Neural progenitor cell (in vitro differentiated cells): ENCODE results near the gene F2RL3. TPM values are rescaled to one million over a fixed set of nuclear protein-coding genes. Genes with fewer than 3 reads are reported as not detected.

Experiments
- DNase-seq: peaks from one replicate; pipeline ENCODE4 v3.0.0-alpha.2; 2016; ENCODE audit warnings: low spot score
- H2AFZ ChIP-seq: fragments of 200-600 bp; sonication (generic); replicated peaks from 2 replicates; pipeline ENCODE4 v1.6.1; 2016; ENCODE audit warnings: antibody characterized with exemption
- H3F3A ChIP-seq: fragments of 200-600 bp; sonication (generic); 2 replicates; pipeline ENCODE4 v1.6.1; 2016; ENCODE audit warnings: antibody characterized with exemption, low read depth
- H3K27ac ChIP-seq: fragments of 200-600 bp; sonication (generic); 2 replicates; pipeline ENCODE4 v1.5.1; 2016; ENCODE audit warnings: mild to moderate bottlenecking
- H3K27me3 ChIP-seq: fragments of 200-600 bp; sonication (generic); 2 replicates; pipeline ENCODE4 v1.6.1; 2016; ENCODE audit warnings: mild to moderate bottlenecking, moderate library complexity
- H3K36me3 ChIP-seq: fragments of 200-600 bp; sonication (generic); 2 replicates; pipeline ENCODE4 v1.5.1; 2016
- H3K4me1 ChIP-seq: fragments of 200-600 bp; sonication (generic); 2 replicates; pipeline ENCODE4 v1.6.1; 2016; ENCODE audit warnings: mixed run types
- H3K4me2 ChIP-seq: fragments of 200-600 bp; sonication (generic); 2 replicates; pipeline ENCODE4 v1.6.1; 2016
- H3K4me3 ChIP-seq: fragments of 200-600 bp; sonication (generic); 2 replicates; pipeline ENCODE4 v1.5.1; 2016
- H3K79me2 ChIP-seq: fragments of 200-600 bp; sonication (generic); 2 replicates; pipeline ENCODE4 v1.6.1; 2016; ENCODE audit warnings: low read depth
- H3K9ac ChIP-seq: fragments of 200-600 bp; sonication (generic); 2 replicates; pipeline ENCODE4 v1.6.1; 2016
- H3K9me3 ChIP-seq: fragments of 200-600 bp; sonication (generic); 2 replicates; pipeline ENCODE4 v1.5.1; 2016; ENCODE audit warnings: low read depth
- H4K20me1 ChIP-seq: fragments of 200-600 bp; sonication (generic); 2 replicates; pipeline ENCODE4 v1.6.1; 2016; ENCODE audit warnings: low read depth
- H3K27ac Mint-ChIP-seq: 3 replicates; pipeline ENCODE4 v1.8.0; 2021; ENCODE audit warnings: mixed read lengths
- H3K27me3 Mint-ChIP-seq: 2 replicates; pipeline ENCODE4 v1.8.0; 2022; ENCODE audit warnings: low read depth, mild to moderate bottlenecking, inconsistent platforms, moderate library complexity, mixed read lengths; ENCODE audit not compliant: insufficient read depth
- H3K36me3 Mint-ChIP-seq: 3 replicates; pipeline ENCODE4 v1.8.0; 2021; ENCODE audit warnings: mixed read lengths
- H3K4me1 Mint-ChIP-seq: 3 replicates; pipeline ENCODE4 v1.8.0; 2021; ENCODE audit warnings: mixed read lengths
- H3K4me3 Mint-ChIP-seq: 3 replicates; pipeline ENCODE4 v1.8.0; 2021; ENCODE audit warnings: mild to moderate bottlenecking, moderate library complexity, mixed read lengths
- H3K9me3 Mint-ChIP-seq: 3 replicates; pipeline ENCODE4 v1.8.0; 2020; ENCODE audit warnings: mixed read lengths
- CTCF ChIP-seq: fragments of 200-600 bp; sonication (generic); IDR thresholded peaks from 2 replicates; pipeline ENCODE4 v1.5.1; 2017; ENCODE audit warnings: antibody characterized with exemption, mild to moderate bottlenecking
- EZH2 ChIP-seq: fragments of 200-600 bp; sonication (generic); IDR thresholded peaks from 2 replicates; pipeline ENCODE4 v1.6.1; 2017; ENCODE audit warnings: antibody characterized with exemption, mild to moderate bottlenecking, moderate library complexity
- EZH2phosphoT487 ChIP-seq: fragments of 200-600 bp; sonication (generic); IDR thresholded peaks from 2 replicates; pipeline ENCODE4 v1.6.1; 2017; ENCODE audit warnings: antibody characterized with exemption
- total RNA-seq: library from RNA; depleted of rRNA; stranded (reverse); fragments of >200 nt; gene quantifications from 2 replicates; pipeline ENCODE4 v1.2.3, GENCODE V29; 2015; ENCODE audit warnings: low replicate concordance

F2RL3 gene
- total RNA-seq, 1 donor from 2014 or later = not detected

- Mint-ChIP-seq H3K9me3 (peaks cover 3% of the 10 kb centered on the region), H3K27ac (no peak overlapping the region), H3K36me3 (no peaks in the 10 kb centered on the region), H3K4me3 (no peak overlapping the region), H3K4me1 (peaks cover 8% of the 10 kb centered on the region), H3K27me3 (peaks cover 5% of the 10 kb centered on the region)
- Histone ChIP-seq H3K27ac (no peak overlapping the region), H2AFZ (no peak overlapping the region), H3F3A (no peaks in the 10 kb centered on the region), H3K4me2 (no peak overlapping the region), H3K9ac (no peak overlapping the region), H3K27me3 (no peaks in the 10 kb centered on the region), H3K79me2 (no peaks in the 10 kb centered on the region), H3K9me3 (no peaks in the 10 kb centered on the region), H3K4me3 (no peak overlapping the region), H3K36me3 (no peaks in the 10 kb centered on the region), H3K4me1 (no peaks in the 10 kb centered on the region), H4K20me1 (no peaks in the 10 kb centered on the region)
- TF ChIP-seq CTCF (no peak), EZH2 (no peak), EZH2phosphoT487 (no peak)
- no peak for DNase-seq
Measured at GRCh38 chr19:16889366-16889882, 625 bp downstream of the F2RL3 start.

GRCh38 chr19:16889883-16890460 lies 1.2 kb downstream of the F2RL3 start:
- Histone ChIP-seq H3K9ac (no peak overlapping the region), H3K4me1 (no peaks in the 10 kb centered on the region), H3K79me2 (no peaks in the 10 kb centered on the region), H3K36me3 (no peaks in the 10 kb centered on the region), H3F3A (no peaks in the 10 kb centered on the region), H3K4me3 (no peak overlapping the region), H3K27me3 (no peaks in the 10 kb centered on the region), H3K27ac (no peak overlapping the region), H3K9me3 (no peaks in the 10 kb centered on the region), H2AFZ (no peak overlapping the region), H4K20me1 (no peaks in the 10 kb centered on the region), H3K4me2 (no peak overlapping the region)
- no peaks in the 10 kb centered on the region for H3K36me3 Mint-ChIP-seq
- no peak overlapping the region for H3K27ac Mint-ChIP-seq
- no peak for DNase-seq
- peaks cover 5% of the 10 kb centered on the region for H3K27me3 Mint-ChIP-seq
- peak overlapping the region; percentile 33 for H3K4me3 Mint-ChIP-seq
- TF ChIP-seq EZH2phosphoT487 (no peak), CTCF (no peak), EZH2 (no peak)
- H3K9me3 Mint-ChIP-seq = peaks cover 3% of the 10 kb centered on the region
- peaks cover 8% of the 10 kb centered on the region for H3K4me1 Mint-ChIP-seq

GRCh38 chr19:16890461-16891184 lies 1.8 kb downstream of the F2RL3 start:
- Histone ChIP-seq H3K4me1 (no peaks in the 10 kb centered on the region), H3K9me3 (no peaks in the 10 kb centered on the region), H3K79me2 (no peaks in the 10 kb centered on the region), H3K27ac (no peak overlapping the region), H3K4me3 (no peak overlapping the region), H3F3A (peaks cover 4% of the 10 kb centered on the region), H3K36me3 (no peaks in the 10 kb centered on the region), H3K4me2 (no peak overlapping the region), H4K20me1 (no peaks in the 10 kb centered on the region), H3K9ac (no peak overlapping the region), H2AFZ (no peak overlapping the region), H3K27me3 (peaks cover 5% of the 10 kb centered on the region)
- no peaks in the 10 kb centered on the region for H3K9me3 Mint-ChIP-seq
- no peak overlapping the region for H3K27ac Mint-ChIP-seq
- H3K4me1 Mint-ChIP-seq = peaks cover 12% of the 10 kb centered on the region
- H3K27me3 Mint-ChIP-seq = peaks cover 7% of the 10 kb centered on the region
- H3K36me3 Mint-ChIP-seq = no peaks in the 10 kb centered on the region
- DNase-seq = no peak
- TF ChIP-seq EZH2phosphoT487 (no peak), EZH2 (no peak), CTCF (no peak)
- peak overlapping the region; percentile 33 for H3K4me3 Mint-ChIP-seq
